ENCODE measurements around the gene LYZ.

Gene LYZ

GRCh38 chr12:69389831-69390230 lies 41.6 kb downstream of the LYZ start:
- no peak for FAIRE-seq

GRCh38 chr12:69392179-69392928 lies 44.2 kb downstream of the LYZ start:
- FAIRE-seq: no peak

- FAIRE-seq: no peak
These were observed 47.9 kb downstream of the LYZ start for GRCh38 chr12:69396041-69396440.

- FAIRE-seq: no peak
These were observed 48.8 kb downstream of the LYZ start for GRCh38 chr12:69396963-69397362.

GRCh38 chr12:69397978-69398377 lies 49.8 kb downstream of the LYZ start:
- no peak for FAIRE-seq

- FAIRE-seq: no peak
These were observed 53.8 kb downstream of the LYZ start for GRCh38 chr12:69401940-69402339.

All from TTC549 (cell line).